ENCODE measurements around the gene LRRC32.

DNA sequence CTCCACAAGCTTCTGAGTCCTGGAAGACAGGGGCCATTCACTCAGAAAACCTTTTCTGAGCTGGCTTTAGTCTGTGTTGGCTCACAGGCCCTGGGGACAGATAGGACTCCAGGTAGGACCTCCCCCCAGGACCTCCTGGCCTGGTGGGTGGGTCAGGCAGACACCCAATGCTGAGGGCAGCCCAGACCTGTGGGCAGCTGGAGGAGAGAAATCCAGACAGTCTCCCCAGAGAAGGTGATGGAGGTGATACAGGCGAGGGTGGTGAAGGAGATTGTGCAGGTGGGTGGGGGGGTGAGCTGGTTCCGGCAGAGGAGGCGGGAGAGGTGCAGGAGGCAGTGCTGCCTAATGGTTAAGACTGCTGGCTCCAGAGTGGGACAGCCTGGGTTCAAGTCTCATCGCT lies 15.6 kb downstream of the LRRC32 start:
- TF ChIP-seq POLR2A (IDR thresholded peaks at IDR 0.05; ENCODE audit: low read depth): no peak
- no peak for TF ChIP-seq POLR2AphosphoS5 (IDR thresholded peaks at IDR 0.05)
- TF ChIP-seq, protein P1, sequence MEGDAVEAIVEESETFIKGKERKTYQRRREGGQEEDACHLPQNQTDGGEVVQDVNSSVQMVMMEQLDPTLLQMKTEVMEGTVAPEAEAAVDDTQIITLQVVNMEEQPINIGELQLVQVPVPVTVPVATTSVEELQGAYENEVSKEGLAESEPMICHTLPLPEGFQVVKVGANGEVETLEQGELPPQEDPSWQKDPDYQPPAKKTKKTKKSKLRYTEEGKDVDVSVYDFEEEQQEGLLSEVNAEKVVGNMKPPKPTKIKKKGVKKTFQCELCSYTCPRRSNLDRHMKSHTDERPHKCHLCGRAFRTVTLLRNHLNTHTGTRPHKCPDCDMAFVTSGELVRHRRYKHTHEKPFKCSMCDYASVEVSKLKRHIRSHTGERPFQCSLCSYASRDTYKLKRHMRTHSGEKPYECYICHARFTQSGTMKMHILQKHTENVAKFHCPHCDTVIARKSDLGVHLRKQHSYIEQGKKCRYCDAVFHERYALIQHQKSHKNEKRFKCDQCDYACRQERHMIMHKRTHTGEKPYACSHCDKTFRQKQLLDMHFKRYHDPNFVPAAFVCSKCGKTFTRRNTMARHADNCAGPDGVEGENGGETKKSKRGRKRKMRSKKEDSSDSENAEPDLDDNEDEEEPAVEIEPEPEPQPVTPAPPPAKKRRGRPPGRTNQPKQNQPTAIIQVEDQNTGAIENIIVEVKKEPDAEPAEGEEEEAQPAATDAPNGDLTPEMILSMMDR (IDR thresholded peaks at IDR 0.05): no peak
- TF ChIP-seq EP300 (IDR thresholded peaks at IDR 0.05): no peak
